NCI-H1105 (cell line): Measurements from ENCODE around the gene ACSM5.
"Not testable (repeated sequence)": the region's sequence is repeated elsewhere in the genome, so short reads cannot be mapped to it uniquely, and the experiment has no call there.

Experiments used
- DNase-seq: peaks from one replicate; lab custom pipeline; 2025; lab: John Stamatoyannopoulos, UW

Gene ACSM5

DNA sequence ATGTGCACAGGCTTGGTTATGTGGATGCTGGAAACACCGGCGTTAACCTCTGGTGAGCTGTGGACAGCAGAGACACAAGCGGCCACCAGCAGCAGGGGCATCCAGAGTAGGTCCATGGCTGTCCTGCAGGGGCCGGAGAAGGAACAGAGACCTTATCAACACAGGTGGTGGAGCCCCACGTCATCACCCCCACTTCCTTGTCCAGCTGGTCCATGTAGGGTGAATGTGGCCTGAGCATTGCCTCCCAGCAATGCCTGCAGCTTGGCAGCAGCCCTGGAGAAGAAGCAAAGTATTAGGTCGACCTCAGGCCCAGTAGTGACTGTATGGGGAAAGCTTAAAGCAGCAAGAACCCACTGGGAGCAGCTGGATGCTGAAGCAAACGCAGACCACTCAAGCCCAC is 10.1 kb upstream of the ACSM5 start:
- DNase-seq = no peak

DNA sequence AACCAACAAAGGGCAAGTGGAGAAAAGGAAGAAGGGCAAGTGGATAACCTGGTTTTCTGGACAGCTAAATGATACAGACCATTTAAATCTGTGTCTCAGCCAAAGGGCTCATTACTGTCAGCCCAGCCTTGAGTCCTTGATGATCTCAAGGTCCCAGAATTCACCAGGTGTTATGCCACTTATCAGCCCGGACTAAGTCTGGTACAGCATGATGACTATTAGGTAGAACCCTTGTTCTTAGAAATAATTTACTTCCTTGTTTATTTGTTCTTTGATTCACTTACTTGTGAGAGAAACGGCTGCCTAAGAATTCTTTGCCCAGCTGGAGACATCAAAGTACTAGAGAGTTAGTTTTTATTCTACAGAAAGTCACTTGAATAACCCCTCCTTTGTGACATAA is 8.3 kb upstream of the ACSM5 start:
- DNase-seq = no peak

DNA sequence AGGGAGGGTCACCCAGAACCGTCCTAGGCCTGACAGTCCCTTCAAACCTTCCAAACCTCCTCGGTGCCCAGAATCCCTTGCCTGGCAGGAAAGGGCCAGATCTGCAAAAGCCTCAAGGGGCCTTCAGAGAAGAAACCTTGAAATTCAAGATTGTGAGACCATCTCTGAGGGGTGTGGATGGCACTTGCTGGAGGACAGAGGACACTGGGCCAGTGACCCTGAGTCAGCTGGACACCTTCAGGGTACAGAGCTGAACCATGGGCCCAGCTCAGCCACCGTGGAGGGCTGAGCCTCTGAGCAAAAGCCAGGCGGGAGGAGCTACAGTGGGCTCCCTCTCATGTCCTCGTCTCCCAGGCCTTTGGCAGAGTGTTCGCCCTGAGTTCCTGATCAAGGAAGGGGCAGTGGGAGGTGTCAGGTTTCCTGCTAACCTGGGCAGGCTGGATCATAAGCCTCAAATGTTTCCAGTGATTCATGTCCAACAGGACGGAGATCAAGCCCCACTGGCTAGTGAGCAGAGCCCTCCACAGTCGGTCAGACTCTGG is 7.8 kb upstream of the ACSM5 start:
- no peak for DNase-seq

DNA sequence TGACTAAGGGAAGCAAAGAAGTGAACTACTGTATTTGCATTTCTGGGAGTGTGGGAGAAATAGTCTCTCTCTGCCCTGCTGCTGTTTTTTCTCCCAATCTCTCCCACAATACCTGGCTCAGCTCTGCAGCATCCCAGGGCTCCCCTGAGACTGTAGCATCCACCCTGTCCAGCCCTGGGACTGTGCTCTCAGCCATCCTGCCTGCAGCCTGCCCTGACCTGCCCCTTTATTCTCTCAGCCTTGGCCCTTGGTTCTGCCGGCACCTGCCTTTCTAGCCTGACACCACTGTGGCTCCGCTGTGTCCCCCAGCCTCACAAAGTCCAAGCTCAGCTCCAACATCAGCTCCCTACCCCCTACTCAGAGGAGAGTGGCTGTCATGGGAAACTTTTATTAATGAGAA is 6.7 kb upstream of the ACSM5 start:
- no peak for DNase-seq

DNA sequence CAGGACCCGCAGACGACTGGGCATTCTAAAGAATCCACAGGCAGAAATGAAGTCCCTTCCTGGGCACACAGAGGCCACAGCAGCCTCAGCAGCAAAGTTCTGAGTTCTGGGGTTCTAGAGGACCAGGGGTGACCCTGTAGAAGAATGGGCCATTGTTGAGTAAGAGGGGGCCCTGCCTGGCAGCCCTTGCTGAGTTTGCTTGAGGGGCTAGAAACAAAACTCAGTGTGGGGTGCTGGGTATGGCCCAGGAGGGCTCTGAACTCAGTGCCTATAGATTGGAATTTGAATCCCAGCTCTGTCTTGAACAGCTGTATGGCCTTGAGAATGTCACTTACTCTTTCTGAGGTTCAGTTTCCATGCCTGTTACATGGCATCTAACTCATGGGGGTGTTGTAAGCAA is 4.7 kb upstream of the ACSM5 start, which contains the start of gene PDILT:
Gene PDILT, minus strand, starts transcription at position 101 of the 400 bp plus-strand sequence. CDS start 5,437 bp downstream, outside the sequence.
- no peak for DNase-seq

DNA sequence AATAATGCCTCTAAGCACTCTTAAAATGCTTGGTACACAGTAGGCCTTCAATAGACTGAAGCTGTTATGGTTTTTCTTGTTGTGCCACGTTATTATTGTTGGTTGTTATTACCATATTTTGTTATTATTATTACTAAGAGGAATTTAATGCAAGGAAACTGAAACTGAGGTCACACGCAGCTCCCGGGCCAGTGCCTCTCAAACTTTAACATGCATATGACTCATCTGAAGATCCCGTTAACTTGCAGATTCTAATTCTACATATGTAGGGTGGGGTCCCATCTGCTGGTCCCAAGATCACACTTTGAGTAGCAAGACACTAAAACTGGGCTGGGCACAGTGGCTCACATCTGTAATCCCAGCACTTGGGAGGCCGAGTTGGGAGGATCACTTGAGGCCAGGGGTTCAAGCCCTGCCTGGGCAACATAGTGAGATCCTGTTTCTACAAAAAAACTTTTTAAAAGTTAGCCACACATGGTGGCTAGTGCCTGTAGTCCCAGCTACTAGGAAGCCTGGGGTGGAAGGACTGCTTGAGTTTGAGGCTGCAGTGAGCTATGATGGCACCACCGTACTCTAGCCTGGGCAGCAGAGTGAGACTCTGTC is 888 bp downstream of the ACSM5 start:
- DNase-seq = no peak

DNA sequence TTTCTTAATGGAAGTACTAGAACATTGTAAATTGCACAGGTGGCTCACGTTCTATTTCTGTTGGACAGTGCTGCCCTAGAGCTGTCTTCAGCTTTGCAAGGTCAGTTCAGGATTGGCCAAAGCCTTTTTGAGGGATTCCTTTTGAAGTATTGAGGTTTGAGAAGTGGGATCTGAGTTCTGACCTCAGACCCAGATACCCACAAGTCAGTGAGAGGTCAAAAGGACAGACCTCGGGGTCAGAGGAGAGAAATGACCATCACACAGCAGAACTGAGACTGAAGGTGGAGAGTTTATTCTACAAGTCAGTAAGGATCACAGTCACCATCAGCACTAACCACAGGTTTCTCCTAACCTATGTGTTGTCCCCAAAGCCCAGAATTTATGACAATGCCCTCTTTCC is 1.7 kb downstream of the ACSM5 start:
- no peak for DNase-seq

DNA sequence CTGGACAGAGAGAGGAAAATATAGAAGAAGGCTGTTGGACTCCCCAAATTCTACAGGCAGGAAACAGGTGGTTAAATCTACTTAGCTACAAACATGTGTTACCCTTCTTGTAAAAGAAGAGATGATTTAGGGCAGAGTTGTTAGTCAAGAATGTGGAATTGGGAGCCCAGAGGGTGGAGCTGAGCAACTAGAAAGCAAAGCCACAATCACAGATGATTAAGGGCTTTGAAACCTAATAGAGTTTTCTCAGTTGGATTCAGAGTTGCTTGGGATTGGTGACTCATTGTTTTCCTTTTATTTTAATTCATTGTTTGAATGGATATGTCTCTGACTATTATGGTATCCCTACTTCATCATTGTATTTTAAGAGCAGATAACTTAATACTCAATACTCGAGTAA is 6.2 kb downstream of the ACSM5 start:
- no peak for DNase-seq

DNA sequence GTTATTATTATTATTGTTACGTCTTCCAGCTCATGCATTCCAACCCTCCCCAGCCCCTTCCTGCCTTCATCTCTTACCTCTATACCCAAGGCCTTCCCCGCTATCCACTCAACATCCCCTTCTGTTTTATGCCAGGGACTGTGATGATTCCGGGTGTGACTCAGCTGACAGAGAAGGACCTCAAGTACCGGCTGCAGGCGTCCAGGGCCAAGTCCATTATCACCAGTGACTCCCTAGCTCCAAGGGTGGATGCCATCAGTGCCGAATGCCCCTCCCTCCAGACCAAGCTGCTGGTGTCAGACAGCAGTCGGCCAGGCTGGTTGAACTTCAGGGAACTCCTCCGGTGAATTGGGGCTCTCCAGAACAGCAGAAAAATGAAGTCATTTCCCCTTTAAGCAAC is 9.8 kb downstream of the ACSM5 start:
- not testable (repeated sequence) for DNase-seq

DNA sequence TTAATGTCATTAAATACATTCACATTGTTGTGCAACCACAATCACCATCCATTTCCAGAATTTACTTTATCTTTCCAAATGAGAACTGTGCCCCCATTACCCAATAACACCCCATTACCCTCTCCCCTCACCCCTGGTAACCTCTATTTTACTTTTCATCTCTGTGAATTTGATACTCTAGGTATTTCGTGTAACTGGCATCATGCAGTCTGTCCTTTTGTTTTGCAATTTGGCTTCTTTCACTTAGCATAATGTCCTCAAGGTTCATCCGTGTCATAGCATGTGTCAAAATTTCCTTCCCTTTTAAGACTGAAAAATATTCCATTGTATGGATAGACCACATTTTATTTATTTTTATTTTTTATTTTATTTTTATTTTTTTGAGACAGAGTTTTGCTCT is 12.4 kb downstream of the ACSM5 start:
- not testable (repeated sequence) for DNase-seq

DNA sequence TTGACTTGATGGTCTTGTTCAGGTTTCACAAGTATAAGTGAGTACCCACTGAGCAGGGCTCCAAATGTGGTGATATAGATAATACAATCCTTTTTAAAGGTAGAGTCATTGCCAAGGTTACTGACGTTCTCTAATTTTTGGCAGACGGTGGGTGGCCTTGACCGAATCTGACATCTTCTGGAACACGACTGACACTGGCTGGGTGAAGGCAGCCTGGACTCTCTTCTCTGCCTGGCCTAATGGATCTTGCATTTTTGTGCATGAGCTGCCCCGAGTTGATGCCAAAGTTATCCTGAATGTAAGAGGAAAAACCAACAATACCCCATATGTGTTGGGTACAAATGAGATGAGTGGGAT is 14.4 kb downstream of the ACSM5 start:
- DNase-seq = not testable (repeated sequence)

DNA sequence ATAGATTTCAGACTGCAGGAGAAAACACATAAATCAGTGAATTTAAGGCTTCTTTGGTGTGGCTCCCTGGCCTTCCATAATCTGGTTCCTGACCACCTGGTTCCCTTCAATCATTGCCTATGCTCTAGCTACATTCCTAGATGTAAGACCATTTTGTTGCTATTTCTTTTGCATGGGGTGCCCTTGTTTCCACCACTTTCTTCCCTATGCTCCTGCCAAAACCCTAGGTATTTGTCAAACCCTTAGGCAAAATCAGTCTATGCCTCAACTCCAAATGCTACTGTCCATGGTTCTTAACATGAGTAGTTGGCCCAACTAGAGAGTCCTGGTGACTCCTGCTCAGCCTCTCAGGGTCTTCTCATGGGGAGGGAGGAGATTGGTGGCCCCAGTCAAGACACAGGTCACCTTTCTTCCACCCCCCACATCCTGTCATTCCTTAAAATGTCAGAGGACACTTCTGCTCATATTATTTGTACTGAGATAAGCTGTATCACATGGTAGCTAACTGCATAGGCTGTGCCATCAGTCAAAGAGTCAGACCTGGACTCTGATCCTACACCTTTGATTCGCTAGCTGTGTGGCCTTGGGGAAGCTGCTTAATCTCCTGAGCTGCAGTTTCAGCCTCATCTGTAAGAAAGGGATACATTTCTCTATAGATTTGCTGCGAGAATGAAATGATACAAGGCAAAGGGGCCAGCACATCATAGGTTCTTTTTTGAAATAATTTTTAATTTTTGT is 15.0 kb downstream of the ACSM5 start:
- no peak for DNase-seq

DNA sequence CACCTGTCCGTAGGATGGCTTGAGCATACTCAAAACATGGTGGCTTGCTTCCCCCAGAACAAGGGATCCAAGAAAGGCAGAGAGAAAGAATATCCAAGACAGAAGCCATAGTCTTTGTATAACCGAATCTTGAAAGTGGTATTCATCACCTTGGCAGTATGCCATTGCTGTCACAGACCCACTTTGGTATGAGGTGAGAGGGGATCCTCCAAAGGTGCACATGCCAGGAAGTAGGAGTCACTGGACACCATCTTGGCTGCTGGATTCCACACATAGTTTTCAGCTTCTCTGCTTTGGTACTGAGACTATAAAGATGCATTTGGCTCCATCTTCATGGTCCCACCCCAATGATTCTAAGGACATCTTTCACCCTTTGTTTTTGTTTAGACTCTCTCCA is 18.1 kb downstream of the ACSM5 start:
- not testable (repeated sequence) for DNase-seq

DNA sequence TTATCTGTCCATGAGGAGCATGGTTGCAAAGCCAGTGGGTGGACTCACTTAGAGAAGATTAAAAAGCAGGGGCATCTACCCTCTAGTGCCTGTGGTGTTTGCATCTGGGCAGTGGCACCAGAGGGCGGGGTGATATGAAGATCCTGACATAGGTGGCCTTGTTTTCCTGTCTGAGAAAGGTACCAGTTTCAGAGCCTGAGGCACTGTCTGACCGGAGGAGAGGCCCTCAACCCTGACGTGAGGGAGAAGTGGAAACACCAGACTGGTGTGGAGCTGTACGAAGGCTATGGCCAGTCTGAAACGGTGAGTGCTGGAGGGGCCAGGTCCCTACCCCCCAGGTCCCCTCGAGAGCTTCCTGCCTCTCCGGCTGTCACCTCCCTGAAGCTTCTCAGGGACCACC is 20.2 kb downstream of the ACSM5 start:
- not testable (repeated sequence) for DNase-seq

DNA sequence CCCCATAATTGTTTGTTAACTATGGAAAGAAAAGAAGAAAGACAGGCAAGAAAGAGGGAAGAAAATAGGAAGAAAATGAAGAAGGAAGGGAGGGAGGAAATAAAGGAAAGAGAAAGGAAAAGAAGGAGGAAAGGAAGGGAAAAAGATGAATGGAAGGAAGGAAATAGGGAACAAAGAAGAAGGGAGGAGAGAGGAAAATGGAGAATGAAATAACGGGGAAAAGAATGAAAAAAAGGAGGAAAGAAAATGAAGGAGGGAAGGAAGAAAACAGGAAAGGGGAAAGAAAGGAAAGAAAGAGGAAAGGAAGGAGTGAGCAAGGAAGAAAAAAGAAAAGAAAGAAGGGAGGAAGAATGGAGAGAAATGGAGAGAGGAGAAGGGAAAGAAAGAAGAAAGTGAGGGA is 21.1 kb downstream of the ACSM5 start:
- not testable (repeated sequence) for DNase-seq

DNA sequence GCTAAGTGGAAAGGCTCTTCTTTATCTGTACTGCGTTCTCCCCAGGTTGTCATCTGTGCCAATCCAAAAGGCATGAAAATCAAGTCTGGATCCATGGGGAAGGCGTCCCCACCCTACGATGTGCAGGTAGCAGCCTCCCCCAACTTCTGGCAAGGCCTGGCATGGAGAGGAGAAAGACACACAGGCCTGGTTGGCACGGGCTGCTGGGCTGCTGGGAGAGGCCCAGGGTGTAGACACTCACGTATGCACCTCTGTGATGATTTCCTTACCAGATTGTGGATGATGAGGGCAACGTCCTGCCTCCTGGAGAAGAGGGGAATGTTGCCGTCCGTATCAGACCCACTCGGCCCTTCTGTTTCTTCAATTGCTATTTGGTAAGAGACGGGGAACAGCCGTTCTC is 21.6 kb downstream of the ACSM5 start:
- DNase-seq = no peak

DNA sequence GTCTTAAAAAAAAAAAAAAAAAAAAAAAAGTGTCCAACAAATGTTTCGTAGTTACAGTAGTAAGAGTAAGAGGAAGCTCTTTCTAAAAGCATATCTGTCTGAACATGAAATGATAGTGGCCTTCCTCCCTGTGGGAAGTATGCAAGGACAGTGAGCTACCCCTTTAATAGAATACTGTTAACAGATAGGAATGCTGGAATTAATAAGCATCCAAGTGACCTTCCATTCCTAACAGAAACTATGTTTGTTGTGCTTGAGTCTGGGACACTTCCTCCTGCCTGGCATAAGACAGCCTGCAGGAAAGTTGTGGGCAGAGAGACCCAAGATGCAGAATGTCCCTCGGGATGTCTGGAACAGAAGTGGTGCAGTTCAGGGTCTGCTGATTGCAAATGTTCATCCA is 29.6 kb downstream of the ACSM5 start:
- not testable (repeated sequence) for DNase-seq

DNA sequence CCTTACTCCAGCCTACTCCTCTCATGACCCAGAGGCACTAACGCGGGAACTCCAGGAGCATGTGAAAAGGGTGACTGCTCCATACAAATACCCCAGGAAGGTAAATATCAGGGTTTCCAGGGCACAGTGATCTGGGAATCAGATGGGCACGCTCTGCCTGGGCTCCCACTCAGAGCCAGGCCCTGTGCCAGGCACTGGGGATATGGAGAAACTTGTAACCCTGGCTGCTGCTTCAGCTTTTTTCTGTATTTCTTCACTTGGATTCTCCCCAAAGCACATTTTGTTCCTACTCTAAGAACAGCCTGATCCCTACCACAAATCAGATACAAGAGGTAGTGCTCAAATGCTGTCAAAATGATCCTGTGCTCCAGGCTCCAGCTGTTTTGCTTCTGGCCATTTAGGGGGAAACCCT is 30.5 kb downstream of the ACSM5 start:
- not testable (repeated sequence) for DNase-seq

DNA sequence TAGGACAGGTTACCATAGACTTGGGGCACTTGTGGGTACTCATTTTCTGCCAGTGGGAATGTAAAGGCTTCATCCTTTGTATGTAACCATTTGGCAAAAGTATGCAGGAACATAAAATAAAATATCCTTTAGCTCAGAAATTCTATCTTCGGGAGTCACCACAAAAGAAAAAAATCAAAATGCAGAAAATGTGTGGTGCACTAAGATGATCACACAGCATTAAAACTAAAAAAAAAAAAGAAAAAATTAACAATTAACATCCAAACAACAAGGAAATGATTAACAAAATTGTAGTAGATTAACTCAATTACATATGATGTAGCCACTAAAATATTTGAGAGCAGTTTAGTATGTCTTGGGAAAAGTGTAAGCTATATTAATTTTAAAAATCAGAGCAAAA is 31.4 kb downstream of the ACSM5 start:
- DNase-seq = not testable (repeated sequence)

DNA sequence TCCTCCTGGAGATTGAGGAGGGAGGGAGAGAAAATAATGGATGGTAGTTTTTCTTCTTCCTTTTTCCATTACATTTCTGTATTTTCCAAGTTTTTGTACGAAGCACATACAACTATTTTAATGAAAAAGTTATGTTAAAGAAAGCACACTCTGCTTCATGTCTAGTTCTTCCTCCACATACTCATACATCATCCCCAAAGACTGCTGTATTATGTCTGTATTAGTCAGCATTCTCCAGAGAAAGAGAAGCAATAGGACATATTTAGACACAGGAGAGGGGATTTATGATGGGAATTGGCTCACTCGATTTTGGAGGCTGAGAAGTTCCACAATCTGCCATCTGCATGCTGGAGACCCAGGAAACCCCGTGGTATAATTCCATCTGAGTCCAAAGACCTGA is 31.9 kb downstream of the ACSM5 start:
- no peak for DNase-seq

DNA sequence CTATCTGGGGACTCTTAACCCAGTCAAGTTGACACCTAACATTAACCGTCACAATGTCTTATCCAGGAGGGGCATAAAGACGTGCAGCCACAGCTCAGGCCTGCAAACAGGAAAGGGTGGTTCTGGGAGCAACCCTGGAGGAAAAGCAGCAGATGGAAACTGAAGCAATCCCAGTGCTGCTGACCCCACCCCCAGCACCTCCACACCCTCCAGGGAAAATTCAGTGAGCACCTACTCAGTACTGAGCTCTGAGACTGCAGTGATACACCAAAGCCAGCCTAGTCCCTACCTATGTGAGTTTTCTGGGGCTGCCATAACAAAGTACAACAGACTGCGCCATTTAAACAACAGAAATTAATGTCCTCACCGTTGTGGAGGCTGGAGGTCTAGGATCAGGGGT is 32.5 kb downstream of the ACSM5 start:
- not testable (repeated sequence) for DNase-seq

DNA sequence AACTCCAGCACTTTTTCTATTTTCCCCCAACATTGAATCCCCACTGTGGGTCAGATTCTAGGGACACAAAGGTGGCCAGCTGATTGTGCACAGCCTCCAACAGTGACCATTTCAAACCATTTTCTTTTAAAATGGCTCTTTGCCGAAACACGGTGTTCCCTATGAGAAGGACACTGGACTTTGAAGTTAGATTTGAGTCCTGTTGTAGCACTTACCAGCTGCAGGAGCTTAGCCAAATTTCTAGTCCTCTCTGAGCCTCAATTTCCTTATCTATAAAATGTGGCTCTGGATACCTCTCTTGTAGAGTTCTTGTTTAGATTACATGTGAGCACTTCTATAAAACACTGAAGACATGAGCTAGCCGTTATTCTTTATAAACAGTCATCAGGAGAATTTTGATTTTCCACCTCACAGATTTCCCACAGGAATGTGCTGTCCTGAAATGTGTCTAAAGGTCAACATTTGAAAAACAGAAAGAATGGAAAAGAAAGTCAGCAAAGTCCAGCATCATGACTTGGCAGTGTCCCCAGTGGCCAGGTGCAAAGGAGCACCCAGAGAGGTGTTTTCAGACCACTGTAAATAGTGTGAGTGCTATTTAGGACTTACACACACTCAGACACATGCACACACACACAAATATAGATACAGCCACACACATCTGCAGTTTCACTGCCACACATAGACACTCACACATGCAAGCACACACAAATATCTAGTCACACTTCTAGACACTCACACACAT is 37.5 kb downstream of the ACSM5 start:
- not testable (repeated sequence) for DNase-seq

DNA sequence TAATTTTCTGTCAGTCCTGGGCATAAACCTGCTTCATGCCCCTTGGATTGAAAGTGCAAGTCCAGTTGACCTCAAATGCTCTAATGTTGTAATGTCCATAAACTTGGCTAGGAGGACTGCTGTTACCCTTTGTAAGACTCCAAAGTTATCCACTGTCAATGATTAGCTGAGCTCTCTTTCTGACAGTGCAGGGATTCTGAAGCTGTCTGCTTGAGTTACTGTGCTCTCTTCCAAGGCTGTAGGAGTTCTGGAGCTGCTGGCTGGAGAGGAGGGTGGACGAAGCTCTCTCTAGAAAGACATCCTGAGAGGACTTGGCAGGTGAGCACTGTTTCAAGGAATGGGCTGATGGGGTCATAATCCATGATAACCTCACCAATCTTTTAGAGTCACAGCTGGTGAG is 42.0 kb downstream of the ACSM5 start, which contains the start of gene ACSM2A:
Gene ACSM2A, plus strand, starts transcription at position 158 of the 400 bp plus-strand sequence. CDS start 8,594 bp downstream, outside the sequence.
- DNase-seq = not testable (repeated sequence)
